Loucy (cell line): ENCODE data around the gene SORBS1.

Source experiments
- H2AFZ ChIP-seq: fragments of 200-600 bp; sonication (generic); 2 replicates; pipeline ENCODE4 v1.6.0; 2016; ENCODE audit warnings: antibody characterized with exemption, mild to moderate bottlenecking, low read length, moderate library complexity
- H3F3A ChIP-seq: fragments of 200-600 bp; 2 replicates; pipeline ENCODE4 v1.6.0; 2016; ENCODE audit warnings: antibody characterized with exemption, low read depth, mild to moderate bottlenecking
- H3K27me3 ChIP-seq: fragments of 200-600 bp; sonication (generic); 2 replicates; pipeline ENCODE4 v1.6.1; 2014; ENCODE audit warnings: low read length, mild to moderate bottlenecking; ENCODE audit not compliant: insufficient read depth, poor library complexity, severe bottlenecking
- H3K36me3 ChIP-seq: fragments of 200-600 bp; sonication (generic); 2 replicates; pipeline ENCODE4 v1.6.1; 2016; ENCODE audit warnings: low read length; ENCODE audit not compliant: insufficient read depth
- H3K4me1 ChIP-seq: fragments of 200-600 bp; sonication (generic); 2 replicates; pipeline ENCODE4 v1.5.1; 2014; ENCODE audit warnings: low read length, mild to moderate bottlenecking; ENCODE audit not compliant: insufficient read depth, poor library complexity, severe bottlenecking
- H3K4me2 ChIP-seq: fragments of 200-600 bp; sonication (generic); 2 replicates; pipeline ENCODE4 v1.6.0; 2014; ENCODE audit warnings: antibody characterized with exemption, low read length, low read depth, mild to moderate bottlenecking; ENCODE audit not compliant: poor library complexity, severe bottlenecking
- H3K4me3 ChIP-seq: fragments of 200-600 bp; sonication (generic); 2 replicates; pipeline ENCODE4 v1.5.1; 2014; ENCODE audit warnings: low read length, mild to moderate bottlenecking, mixed read lengths; ENCODE audit not compliant: poor library complexity, severe bottlenecking
- H3K79me2 ChIP-seq: fragments of 200-600 bp; sonication (generic); 2 replicates; pipeline ENCODE4 v1.6.1; 2014; ENCODE audit warnings: low read length; ENCODE audit not compliant: insufficient read depth
- H3K9ac ChIP-seq: fragments of 200-600 bp; sonication (generic); 2 replicates; pipeline ENCODE4 v1.6.0; 2014; ENCODE audit warnings: mild to moderate bottlenecking, low read depth, low read length, moderate library complexity; ENCODE audit not compliant: poor library complexity, severe bottlenecking
- H3K9me2 ChIP-seq: fragments of 200-600 bp; sonication (generic); replicated peaks from 2 replicates; pipeline ENCODE4 v1.6.1; 2016; ENCODE audit warnings: low read depth, low read length, mixed read lengths
- H3K9me3 ChIP-seq: fragments of 200-600 bp; sonication (generic); 2 replicates; pipeline ENCODE4 v1.6.1; 2014; ENCODE audit warnings: mild to moderate bottlenecking, antibody characterized with exemption, low read length, low read depth; ENCODE audit not compliant: insufficient read depth
- H4K20me1 ChIP-seq: fragments of 200-600 bp; sonication (generic); 2 replicates; pipeline ENCODE4 v1.6.0; 2014; ENCODE audit warnings: antibody characterized with exemption, low read length, mild to moderate bottlenecking; ENCODE audit not compliant: insufficient read depth, poor library complexity, severe bottlenecking
- EZH2phosphoT487 ChIP-seq: fragments of 200-600 bp; IDR thresholded peaks from 2 replicates; pipeline ENCODE4 v1.6.1; 2018; ENCODE audit warnings: antibody characterized with exemption, mild to moderate bottlenecking, moderate library complexity, borderline replicate concordance
- TF ChIP-seq, protein P1 (sequence below): fragments of 200-600 bp; sonication (generic); conservative IDR thresholded peaks from 2 replicates; pipeline ENCODE4 v1.5.1; 2014; ENCODE audit warnings: mild to moderate bottlenecking, antibody characterized with exemption, low read length

Gene SORBS1

GRCh38 chr10:95578619-95579018 is 17.4 kb upstream of the SORBS1 start:
- H4K20me1 ChIP-seq: no peaks in the 10 kb centered on the region
- H3K27me3 ChIP-seq: no peaks in the 10 kb centered on the region
- no peaks in the 10 kb centered on the region for H3K36me3 ChIP-seq
- H3K4me1 ChIP-seq: no peaks in the 10 kb centered on the region
- H3K4me2 ChIP-seq: no peak overlapping the region
- H3K4me3 ChIP-seq: no peak overlapping the region
- H2AFZ ChIP-seq: no peak overlapping the region
- no peaks in the 10 kb centered on the region for H3K9me2 ChIP-seq
- no peak overlapping the region for H3K9ac ChIP-seq
- TF ChIP-seq, protein P1, sequence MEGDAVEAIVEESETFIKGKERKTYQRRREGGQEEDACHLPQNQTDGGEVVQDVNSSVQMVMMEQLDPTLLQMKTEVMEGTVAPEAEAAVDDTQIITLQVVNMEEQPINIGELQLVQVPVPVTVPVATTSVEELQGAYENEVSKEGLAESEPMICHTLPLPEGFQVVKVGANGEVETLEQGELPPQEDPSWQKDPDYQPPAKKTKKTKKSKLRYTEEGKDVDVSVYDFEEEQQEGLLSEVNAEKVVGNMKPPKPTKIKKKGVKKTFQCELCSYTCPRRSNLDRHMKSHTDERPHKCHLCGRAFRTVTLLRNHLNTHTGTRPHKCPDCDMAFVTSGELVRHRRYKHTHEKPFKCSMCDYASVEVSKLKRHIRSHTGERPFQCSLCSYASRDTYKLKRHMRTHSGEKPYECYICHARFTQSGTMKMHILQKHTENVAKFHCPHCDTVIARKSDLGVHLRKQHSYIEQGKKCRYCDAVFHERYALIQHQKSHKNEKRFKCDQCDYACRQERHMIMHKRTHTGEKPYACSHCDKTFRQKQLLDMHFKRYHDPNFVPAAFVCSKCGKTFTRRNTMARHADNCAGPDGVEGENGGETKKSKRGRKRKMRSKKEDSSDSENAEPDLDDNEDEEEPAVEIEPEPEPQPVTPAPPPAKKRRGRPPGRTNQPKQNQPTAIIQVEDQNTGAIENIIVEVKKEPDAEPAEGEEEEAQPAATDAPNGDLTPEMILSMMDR: no peak
- TF ChIP-seq EZH2phosphoT487: no peak
- H3F3A ChIP-seq: no peaks in the 10 kb centered on the region
- no peaks in the 10 kb centered on the region for H3K79me2 ChIP-seq
- H3K9me3 ChIP-seq: no peaks in the 10 kb centered on the region

DNA sequence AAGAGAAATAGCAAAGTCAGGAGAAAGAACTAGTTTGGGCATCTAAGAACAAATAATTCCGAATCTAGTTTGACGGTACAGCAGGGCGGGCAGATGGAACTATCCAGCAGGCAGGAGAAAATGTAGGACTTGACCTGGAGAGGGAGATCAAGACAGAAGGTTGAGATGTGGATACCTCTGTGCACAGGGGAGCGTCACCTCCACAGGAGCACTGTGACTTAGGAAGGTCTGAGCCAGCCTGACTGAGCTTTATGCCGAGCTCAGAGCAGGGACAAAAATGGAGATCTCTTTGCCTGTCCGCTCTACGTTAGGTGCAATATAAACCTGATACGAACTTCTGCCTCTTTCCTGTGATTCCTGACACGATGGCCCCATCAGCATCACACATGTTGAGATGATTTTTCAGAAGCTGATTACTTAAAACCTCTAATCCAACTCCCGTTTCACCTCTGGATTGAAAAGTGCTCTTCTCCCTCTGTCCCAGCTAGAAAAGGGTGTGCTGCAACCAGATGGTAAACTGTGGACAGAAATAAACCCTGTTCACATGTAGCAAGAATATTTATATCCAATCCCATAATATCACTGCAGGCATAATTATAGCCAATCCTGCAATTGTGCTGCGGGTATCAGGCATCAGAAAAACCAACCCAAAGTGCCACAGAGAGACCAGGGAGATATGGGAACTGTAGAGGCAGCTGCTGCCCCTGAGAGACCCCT is 13.6 kb upstream of the SORBS1 start:
- Histone ChIP-seq H3K4me2 (no peak overlapping the region), H4K20me1 (no peaks in the 10 kb centered on the region), H2AFZ (no peak overlapping the region), H3F3A (no peaks in the 10 kb centered on the region), H3K4me3 (no peak overlapping the region), H3K9me2 (no peaks in the 10 kb centered on the region), H3K4me1 (no peaks in the 10 kb centered on the region), H3K9me3 (no peaks in the 10 kb centered on the region), H3K36me3 (no peaks in the 10 kb centered on the region), H3K9ac (no peak overlapping the region), H3K27me3 (no peaks in the 10 kb centered on the region), H3K79me2 (no peaks in the 10 kb centered on the region)
- TF ChIP-seq, protein P1: no peak
- no peak for TF ChIP-seq EZH2phosphoT487

- no peaks in the 10 kb centered on the region for H3K9me3 ChIP-seq
- no peaks in the 10 kb centered on the region for H3K9me2 ChIP-seq
- H4K20me1 ChIP-seq: no peaks in the 10 kb centered on the region
- no peaks in the 10 kb centered on the region for H3K36me3 ChIP-seq
- no peak overlapping the region for H3K4me3 ChIP-seq
- H3K27me3 ChIP-seq: no peaks in the 10 kb centered on the region
- H3F3A ChIP-seq: no peaks in the 10 kb centered on the region
- TF ChIP-seq EZH2phosphoT487: no peak
- TF ChIP-seq, protein P1: no peak
- H3K79me2 ChIP-seq: no peaks in the 10 kb centered on the region
- H3K4me1 ChIP-seq: no peaks in the 10 kb centered on the region
- no peak overlapping the region for H3K9ac ChIP-seq
- no peak overlapping the region for H3K4me2 ChIP-seq
- H2AFZ ChIP-seq: no peak overlapping the region
Observed at GRCh38 chr10:95573964-95574604, 12.9 kb upstream of the SORBS1 start.
